ENCODE measurements around the gene APMAP.

Gene APMAP

GRCh38 chr20:24937579-24937978 is 55.0 kb downstream of the APMAP start:
- TF ChIP-seq REST (IDR thresholded peaks at IDR 0.05; ENCODE audit: insufficient read depth in 1 of 2, low read depth in 2 of 2, low read length in 2 of 2) (no peak), TAF1 (IDR thresholded peaks at IDR 0.05; ENCODE audit: borderline replicate concordance, insufficient read depth, low read length) (no peak), POLR2AphosphoS5 (IDR thresholded peaks at IDR 0.05; ENCODE audit: low read depth, low read length) (no peak), FOXP2 (optimal IDR thresholded peaks at IDR 0.05; ENCODE audit: borderline replicate concordance, extremely low read depth, extremely low read length, insufficient read depth) (no peak), SIN3A (IDR thresholded peaks at IDR 0.05; ENCODE audit: borderline replicate concordance, insufficient read depth, low read length) (no peak)

DNA sequence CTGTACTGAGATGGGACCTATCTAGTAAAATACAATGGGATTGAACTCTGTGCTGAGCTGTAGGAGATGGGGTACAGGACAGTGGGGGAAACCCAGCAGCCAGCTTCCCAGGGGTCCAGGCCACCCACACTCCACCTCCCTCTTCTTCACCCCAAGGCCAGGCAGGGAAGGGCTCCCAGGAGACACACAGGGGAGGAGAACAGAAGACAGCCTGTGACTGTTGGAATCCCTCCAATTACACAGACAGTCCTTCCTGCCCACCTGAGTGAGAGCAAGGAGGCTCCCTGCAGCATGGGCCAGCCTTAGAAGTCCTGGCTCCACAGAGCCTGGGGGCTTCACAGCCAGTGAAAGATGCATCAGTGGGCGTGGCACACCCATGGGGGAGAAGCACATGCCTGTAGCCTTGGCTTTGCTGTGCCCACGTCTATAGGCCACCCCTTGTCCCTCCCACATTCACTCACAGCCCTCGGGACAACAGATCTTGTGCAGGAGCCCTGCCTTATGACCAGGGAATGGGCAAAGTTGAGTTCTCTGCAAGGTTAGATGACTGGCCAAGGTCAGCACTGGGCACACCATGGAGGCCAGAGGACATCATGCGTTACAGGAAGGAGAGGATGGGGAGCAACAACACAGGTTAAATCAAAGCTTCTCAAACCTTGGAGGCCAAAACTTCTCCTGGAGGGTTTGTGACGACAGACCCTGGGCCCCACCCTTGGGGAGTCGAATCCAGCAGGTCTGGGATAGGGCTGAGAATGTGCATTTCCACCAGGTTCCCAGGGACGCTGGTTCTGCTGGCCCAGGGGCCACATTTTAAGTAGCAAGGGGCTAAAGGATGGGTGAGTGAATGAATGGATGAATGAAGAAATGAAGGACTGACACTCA is 55.8 kb downstream of the APMAP start:
- TF ChIP-seq SIN3A (IDR thresholded peaks at IDR 0.05; ENCODE audit: borderline replicate concordance, insufficient read depth, low read length) (no peak), FOXP2 (optimal IDR thresholded peaks at IDR 0.05; ENCODE audit: borderline replicate concordance, extremely low read depth, extremely low read length, insufficient read depth) (no peak), TAF1 (IDR thresholded peaks at IDR 0.05; ENCODE audit: borderline replicate concordance, insufficient read depth, low read length) (no peak)

DNA sequence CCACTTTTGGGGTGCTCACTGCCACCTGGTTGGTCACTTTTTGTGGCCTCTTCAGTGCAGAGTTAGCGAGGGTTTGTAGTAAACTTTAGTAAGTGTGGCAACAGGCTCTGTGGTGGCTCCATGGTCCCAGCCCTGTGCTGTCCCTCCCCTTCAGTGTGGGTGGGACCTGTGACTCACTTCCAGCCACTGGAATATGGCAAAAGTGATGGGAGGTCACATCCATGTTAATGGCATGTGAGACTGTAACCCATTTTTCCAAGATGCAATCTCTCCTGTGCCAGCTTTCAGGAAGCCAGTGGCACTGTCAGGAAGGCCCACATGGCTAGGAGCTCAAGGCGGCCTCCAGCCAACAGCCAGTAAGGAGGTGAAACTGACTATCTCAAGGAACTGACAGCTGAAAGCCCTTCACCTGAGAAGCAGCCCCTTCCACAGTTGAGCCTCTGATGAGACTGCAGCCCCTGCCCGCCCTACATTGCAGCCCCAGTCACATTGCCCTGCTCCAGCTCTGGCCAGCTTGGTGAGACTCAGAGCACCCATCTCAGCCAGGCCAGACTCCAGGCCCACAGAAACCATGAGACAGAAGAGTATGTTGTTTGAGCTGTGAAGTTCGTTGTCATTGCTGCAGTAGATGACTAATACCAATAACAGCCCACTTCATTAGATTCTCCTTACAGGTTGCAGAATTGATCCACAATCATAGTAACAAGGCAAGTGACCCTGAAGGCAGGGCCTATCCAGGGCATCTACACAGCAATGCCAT is 56.6 kb downstream of the APMAP start:
- TF ChIP-seq FOXP2 (optimal IDR thresholded peaks at IDR 0.05; ENCODE audit: borderline replicate concordance, extremely low read depth, extremely low read length, insufficient read depth) (no peak), REST (IDR thresholded peaks at IDR 0.05; ENCODE audit: insufficient read depth in 1 of 2, low read depth in 2 of 2, low read length in 2 of 2) (no peak), TAF1 (IDR thresholded peaks at IDR 0.05; ENCODE audit: borderline replicate concordance, insufficient read depth, low read length) (no peak), POLR2AphosphoS5 (IDR thresholded peaks at IDR 0.05; ENCODE audit: low read depth, low read length) (no peak), SIN3A (IDR thresholded peaks at IDR 0.05; ENCODE audit: borderline replicate concordance, insufficient read depth, low read length) (no peak)

DNA sequence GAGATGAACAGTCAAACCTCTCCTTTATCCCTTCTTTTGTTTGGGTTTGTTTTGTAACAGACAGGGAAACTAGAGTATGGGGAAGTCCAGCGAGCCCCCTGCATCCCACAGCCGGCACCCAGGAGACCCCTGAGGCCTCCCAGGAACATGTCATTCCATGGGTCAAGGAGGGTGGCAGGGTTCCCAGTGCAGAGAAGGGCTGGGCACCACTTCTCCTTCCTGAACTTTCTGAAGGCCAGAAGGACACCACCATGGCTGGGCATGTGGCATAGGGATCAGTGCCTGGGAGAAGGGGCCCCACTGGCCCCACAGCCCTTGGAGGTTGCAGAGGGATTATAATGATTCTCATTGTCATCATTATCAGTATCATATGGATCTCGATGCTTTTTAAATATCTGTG is 57.4 kb downstream of the APMAP start:
- TF ChIP-seq REST (IDR thresholded peaks at IDR 0.05; ENCODE audit: insufficient read depth in 1 of 2, low read depth in 2 of 2, low read length in 2 of 2) (no peak), TAF1 (IDR thresholded peaks at IDR 0.05; ENCODE audit: borderline replicate concordance, insufficient read depth, low read length) (no peak), SIN3A (IDR thresholded peaks at IDR 0.05; ENCODE audit: borderline replicate concordance, insufficient read depth, low read length) (no peak), FOXP2 (optimal IDR thresholded peaks at IDR 0.05; ENCODE audit: borderline replicate concordance, extremely low read depth, extremely low read length, insufficient read depth) (no peak), POLR2AphosphoS5 (IDR thresholded peaks at IDR 0.05; ENCODE audit: low read depth, low read length) (no peak)

DNA sequence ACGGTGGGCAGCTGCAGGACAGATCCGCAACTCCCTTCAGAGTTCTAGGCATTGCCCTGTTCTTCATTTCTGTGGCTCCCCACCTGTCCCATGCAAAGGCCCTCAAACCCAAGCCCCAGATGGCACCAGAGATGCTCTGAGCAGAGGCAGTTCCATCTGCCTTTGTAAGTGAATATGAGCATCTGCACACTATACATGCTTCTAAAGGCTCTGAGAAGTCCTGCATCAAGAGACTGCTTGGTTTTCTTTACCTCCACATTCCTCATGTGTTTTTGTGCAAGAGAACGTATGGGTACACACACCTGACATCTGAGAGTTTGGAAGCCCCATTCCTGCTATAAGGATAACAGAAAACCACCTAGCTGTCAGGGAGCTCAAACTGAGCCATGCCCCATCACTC is 57.8 kb downstream of the APMAP start:
- no peak for TF ChIP-seq SIN3A (IDR thresholded peaks at IDR 0.05; ENCODE audit: borderline replicate concordance, insufficient read depth, low read length)
- TF ChIP-seq POLR2AphosphoS5 (IDR thresholded peaks at IDR 0.05; ENCODE audit: low read depth, low read length): no peak
- TF ChIP-seq FOXP2 (optimal IDR thresholded peaks at IDR 0.05; ENCODE audit: borderline replicate concordance, extremely low read depth, extremely low read length, insufficient read depth): no peak
- TF ChIP-seq REST (IDR thresholded peaks at IDR 0.05; ENCODE audit: insufficient read depth in 1 of 2, low read depth in 2 of 2, low read length in 2 of 2): no peak
- no peak for TF ChIP-seq TAF1 (IDR thresholded peaks at IDR 0.05; ENCODE audit: borderline replicate concordance, insufficient read depth, low read length)

Measured in PFSK-1 (cell line).